ENCODE measurements around the gene NEK4.

The NEK4 gene

DNA sequence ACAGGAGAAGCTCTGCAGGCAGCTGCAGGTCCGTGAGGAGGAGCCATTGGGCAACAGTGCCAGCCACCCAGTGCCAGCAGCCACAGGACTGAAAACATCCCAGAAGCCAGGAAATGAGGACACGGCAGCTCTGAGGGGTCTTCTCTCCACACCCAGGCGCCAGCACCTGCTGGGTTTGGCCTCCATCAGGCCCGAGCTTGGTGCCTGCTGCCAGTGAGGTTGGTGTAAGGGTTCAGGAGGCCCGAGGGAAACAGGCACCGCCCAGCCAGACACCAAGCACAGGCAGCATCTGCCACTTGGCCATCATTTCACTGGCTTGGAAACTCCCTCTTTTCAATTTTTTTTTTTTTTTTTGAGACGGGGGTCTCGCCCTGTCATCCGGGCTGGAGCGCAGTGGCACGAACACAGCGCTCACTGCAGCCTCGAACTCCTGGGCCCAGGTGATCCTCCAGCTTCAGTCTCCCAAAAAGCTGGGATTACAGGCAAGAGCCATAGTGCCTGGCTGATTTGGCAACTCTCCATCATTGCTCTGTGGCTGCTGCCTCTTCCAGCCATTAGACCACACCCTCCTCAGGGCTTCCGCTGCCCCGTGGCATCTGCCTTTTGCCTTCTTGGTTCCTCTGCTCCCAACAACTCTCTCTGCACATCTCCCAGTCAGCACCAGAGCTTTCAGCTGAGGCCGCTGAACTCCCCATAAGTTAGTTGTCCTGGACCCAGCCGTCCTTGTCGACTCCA is 22.4 kb upstream of the NEK4 start:
- peak; percentile 2 for DNase-seq

DNA sequence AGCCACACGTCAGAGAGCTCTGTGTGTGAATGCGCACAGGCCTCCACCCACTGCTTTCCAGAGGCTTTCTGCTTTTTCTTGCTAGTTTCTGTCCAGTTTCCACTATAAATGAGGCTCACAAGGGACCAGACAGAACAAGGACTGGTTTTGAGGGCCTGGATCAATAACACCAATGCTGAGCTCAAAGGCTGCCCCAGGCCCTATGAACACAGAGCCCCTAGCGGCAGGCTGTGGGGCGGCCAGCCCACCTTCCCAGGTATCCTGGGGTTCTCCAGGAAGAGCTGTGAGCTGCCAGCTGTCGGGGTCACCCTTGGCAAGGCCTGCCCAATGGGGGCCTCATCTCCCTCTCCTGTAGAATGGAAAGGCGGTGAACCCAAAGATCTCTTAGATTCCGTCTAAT is 21.7 kb upstream of the NEK4 start:
- no peak for DNase-seq

DNA sequence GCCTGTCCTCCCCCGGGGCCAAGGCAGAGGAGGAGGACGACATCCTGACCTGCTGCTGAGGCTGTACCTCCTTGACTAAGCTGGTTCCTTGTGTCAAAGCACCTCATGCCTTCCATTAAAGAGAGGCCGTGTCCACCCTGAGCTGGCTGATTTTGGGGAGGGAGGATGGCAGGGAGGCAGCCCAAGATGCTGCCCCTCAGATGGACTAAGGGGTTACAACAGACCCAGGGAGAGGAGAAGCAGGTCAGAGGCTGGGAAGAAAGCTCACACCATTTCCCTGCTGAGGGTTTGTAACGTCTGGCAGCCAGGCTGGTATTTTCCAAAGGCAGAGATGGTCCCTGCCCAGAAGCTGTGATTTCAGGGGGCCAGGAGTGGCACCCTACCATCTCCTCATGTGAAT is 21.2 kb upstream of the NEK4 start:
- DNase-seq, result no peak

DNA sequence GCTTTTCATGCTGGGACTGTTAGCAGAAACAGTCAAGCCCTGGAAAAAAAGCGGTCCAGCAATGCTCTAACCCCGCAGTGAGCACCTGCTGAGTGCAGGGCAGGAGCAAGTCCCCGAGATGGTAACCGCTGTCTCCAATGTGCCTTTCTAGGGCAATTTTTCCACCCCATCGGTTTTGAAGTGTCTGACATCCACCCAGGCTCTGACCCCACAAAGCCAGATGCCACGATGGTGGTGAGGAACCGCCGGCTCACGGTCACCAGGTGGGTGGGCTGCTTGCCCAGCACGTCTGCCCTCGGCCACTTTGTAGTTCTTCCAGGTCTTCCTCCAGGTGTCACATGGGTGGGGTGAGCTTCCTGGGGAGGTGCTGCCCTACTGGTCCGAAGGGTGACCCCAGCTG is 20.6 kb upstream of the NEK4 start:
- no peak for DNase-seq

DNA sequence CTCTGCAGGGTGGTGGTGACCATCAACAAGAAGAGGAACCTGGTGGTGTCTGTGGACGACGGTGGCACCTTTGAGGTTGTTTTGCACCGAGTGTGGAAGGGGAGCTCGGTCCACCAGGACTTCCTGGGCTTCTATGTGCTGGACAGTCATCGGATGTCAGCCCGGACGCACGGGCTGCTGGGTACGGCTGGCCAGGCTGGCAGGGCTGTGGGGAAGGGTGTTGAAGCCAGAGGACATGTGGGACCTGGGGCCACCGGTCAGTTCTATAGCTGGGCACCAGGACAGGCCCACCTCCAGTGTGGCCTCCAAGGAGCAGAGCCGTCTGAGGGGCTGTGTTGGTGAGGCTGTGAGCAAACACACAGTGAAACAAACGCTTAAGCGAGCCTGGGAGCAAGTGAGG is 20.0 kb upstream of the NEK4 start:
- no peak for DNase-seq

DNA sequence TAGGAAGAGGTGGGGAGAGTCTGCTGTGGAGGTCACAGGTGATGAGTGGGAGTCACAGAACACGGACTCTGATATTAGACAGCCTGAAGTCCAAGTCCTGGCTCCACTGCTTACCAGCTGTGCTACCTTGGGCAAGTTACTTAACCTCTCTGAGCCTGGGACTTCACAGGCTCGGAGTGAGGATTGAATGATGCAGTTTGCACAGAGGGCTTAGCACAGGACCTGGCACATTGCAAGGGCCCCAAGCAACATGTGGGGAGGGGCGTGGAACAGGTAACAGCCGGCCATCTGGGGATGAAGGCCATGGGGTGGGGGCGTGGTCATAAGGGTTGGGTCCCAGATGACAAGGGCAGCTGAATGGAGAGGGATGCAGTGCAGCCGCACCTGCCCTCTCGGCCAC is 19.6 kb upstream of the NEK4 start:
- no peak for DNase-seq

DNA sequence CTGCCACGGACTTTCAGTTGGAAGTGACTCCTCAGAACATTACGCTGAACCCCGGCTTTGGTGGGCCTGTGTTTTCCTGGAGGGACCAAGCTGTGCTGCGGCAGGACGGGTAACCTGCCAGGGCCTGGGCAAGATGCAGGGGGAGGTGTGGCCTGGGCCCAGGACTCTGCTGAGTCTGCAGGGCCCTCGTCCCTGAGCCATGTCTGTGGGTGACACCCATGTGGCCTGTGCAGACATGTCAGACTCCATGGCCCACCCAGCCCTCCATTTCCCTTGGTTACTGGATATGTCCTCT is 19.0 kb upstream of the NEK4 start:
- DNase-seq, result no peak

DNA sequence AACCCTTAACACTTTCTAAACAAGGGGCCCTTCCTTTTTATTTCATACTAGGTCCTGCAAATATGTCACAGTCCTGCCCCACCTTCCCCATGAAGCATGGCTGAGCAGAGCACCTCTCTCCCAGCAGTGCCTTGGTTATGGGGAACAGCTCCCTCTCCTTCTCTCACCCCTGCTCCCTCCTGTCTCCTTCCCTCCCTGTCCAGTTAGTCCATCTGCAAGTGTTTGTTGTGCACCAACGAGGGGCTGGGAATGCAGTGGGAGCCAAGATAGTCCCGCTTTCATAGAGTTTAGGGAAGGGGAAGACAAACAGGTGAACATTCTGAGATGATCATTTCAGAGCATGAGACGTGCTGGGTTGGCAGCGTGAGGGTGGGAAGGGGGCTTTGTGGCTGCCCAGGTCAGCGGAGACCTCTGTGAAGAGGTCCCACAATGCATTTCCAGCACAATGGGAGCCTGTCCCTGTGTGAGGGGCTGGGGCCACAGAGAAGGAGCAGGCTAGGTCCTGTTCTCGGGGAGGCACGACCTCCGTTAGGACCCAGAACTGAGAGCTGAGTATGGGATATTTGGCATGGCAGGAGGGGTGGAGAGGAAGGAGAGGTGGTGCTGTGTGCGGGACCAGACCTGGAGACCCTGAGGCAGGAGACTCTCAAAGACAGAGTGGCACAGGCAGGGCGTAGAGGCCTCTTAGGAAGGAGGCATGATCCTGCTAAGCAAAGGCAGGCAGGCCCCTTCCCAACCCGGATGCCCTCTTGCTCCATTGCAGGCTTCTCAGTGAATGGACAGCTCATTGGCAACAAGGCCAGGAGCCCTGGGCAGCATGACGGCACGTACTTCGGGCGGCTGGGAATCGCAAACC is 18.4 kb upstream of the NEK4 start:
- DNase-seq, result no peak

DNA sequence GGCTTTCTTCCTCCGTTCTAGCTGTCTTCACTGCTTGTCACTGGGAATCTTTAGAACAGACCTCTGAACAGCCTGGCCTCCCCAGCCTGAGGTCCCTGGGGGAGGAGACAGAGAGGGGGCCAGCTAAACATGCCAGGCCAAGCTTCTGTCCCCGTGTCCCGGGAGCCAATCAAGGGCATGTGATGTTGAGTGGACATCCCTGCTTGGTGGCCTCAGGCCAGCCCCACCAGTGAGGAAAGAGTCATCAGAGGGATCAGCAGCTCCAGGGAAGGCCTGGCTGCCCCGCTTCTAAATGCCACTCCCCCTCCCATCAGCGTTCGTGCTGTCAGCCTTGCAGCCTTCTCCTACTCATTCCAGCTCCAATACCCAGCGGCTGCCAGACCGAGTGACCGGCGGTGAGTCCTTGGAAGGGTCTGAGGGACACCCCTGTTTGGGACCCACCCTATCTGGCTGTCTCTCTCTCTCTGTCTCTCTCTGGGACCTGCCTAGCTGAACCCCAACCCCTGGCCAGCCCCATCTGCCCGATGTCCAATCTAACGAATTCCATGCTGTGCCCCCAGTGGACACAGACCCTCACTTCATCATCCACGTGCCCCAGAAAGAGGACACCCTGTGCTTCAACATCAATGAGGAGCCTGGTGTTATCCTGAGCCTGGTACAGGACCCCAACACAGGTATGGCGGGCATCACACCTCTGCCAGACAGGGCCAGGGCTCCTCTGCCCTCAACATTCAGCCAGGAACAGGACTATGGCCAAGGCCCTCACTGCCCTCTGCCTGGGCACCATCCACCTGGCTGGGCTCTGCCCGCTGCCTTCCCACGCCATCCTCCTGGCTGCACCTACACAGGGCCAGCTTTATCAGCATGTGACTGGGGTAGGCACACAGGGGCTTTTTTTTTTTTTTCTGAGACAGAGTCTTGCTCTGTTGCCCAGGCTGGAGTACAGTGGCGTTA is 17.2 kb upstream of the NEK4 start:
- no peak for DNase-seq

DNA sequence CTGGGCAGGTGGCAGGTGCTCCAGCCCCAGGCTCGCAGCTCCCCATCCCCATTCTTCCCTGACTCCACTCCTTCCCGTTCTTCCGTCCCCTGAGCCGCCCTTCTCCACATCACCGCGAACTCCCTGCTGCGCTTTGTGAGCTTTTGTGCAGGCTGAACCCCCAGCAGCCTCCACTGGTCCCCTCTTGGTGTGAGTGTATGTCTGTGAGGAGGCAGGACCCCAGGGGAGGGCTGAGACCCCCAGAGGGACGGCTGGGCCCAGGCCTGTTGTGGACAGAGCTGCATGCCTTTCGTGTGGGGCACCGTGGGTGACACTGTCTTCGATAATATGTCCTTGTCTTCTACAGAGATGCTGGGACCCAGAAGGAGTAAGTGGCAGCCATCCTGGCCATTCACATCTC is 16.5 kb upstream of the NEK4 start:
- DNase-seq, result no peak

DNA sequence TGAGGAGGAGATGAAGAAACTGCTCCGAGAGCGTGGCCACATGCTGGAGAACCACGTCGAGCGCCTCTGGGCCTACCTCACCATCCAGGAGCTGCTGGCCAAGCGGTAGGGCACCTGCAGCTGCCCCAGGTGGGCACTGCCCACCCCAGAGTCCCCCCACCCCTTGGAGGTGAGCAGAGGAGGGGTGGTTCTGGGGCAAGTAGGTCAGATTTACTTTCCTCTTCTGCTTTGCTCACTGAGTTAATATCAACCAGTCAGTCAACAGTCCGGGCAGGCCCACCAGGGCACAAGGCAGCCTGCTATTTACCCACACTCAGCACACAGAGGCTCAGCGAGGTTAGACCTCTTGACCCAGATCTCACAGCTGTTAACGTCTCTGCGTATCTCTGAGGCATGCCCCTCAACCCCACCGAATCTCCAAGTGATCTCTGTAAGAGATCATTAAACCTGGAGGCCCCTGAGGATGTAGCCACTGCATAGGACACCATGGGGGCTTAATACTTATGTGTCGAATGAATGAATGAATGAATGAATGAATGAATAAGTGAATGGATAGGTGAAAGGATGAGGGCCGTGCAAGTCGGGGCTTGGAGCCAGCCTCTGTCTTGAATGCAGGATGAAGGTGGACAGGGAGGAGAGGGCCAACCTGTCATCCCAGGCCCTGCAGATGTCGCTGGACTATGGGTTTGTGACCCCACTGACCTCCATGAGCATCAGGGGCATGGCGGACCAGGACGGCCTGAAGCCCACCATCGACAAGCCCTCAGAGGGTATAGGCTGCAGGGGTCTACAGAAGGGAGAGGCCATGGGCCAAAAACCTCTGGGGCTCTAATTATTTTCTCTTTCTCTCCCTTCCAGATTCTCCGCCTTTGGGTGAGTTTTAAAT is 15.8 kb upstream of the NEK4 start:
- DNase-seq, result no peak

DNA sequence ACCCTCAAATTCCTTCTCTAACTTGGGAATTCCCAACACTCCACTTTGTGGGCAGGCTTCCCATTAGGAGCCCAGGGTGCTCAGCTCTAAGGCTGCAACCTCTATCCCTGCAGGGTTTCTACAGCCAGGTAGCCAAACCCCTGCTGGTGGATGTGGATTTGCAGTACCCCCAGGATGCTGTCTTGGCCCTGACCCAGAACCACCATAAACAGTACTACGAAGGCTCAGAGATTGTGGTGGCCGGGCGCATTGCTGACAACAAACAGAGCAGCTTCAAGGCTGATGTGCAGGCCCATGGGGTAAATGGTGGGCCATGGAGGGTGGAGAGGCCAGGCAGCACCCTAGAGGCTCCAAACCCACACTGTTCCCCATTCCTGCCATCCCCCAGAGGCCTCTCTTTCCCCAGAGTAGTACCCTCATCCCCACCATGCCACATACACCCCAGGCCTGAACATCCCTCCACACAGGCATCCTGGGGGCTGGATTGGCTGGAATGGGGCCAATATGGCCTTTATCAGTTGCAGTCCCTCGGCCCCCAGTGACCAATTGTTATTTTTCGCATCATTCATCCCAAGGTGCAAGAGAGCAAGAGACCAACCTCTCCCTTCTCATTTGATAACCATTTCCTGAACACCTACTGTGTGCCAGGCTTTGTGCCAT is 14.3 kb upstream of the NEK4 start:
- no peak for DNase-seq

DNA sequence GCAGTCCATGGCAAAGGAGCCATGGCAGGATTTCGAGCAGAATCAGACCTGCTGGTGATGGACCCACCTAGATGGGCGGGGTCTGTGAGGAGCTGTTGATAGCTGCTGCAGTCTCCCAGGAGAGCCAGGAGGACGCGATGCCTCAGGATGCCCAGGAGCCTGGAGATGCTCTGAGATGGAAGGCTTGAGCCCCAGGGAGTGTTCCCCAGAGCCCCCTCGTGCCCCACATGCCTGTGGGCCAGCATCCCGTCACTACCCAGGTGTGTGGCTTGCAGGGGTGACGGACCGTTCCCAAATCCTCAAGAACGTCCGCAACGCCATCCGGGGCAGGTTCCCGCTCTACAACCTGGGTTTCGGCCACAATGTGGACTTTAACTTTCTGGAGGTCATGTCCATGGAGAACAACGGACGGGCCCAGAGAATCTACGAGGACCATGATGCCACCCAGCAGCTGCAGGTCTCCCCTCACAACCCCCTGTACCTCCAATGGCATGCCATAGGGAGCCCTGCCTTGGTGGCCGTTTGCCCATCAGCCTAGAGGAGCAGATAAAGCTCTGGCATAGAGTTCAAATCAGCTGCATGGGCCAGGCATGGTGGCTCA is 13.4 kb upstream of the NEK4 start:
- DNase-seq, result no peak

DNA sequence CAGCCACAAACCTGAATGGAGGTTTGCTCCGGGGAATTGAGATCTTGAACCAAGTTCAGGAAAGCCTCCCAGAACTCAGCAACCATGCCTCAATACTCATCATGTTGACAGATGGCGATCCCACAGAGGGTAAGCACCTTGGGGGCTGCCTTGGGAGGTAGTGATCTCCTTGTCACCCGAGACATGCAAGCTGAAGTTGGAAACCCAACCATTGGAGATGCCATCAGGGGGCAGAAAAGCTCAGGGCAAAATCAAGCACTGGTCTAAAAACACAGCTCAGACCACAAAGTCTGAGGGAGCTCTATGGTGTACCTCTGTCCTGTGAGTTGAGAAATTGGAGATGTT is 12.4 kb upstream of the NEK4 start:
- no peak for DNase-seq

DNA sequence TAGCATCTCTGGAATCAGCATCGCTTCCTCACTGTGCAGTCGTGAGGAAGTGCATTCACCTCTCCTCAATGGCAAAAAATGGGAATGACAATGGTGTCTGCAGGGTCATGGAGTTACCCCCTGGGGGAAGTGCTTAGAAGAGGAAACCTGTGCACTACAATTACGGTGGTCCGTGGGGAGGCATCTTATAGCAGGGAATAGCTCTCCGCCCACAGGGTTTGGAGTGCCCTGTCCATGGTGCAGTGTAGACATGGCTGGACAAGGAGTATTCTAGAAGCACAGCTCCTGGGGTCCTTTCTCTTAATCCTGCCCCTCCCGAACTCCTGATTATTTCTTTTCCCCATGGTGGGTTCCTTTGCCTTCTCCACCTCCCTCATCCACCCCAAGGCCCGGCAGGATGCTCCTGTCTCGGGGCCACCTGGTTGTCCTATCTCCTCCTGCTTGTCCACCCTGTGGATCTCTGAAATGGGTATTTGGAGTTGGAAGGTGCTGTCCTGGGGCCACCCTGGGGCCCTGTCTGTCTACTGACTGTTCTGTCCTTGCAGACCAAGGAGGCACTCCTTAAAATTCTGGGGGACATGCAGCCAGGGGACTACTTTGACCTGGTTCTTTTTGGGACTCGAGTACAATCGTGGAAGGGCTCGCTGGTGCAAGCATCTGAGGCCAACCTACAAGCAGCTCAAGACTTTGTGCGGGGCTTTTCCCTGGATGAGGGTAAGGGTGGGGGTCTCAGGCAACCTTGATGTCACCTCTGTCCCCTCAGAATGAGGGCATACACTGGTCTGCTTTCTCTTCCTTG is 11.9 kb upstream of the NEK4 start:
- DNase-seq, result no peak

DNA sequence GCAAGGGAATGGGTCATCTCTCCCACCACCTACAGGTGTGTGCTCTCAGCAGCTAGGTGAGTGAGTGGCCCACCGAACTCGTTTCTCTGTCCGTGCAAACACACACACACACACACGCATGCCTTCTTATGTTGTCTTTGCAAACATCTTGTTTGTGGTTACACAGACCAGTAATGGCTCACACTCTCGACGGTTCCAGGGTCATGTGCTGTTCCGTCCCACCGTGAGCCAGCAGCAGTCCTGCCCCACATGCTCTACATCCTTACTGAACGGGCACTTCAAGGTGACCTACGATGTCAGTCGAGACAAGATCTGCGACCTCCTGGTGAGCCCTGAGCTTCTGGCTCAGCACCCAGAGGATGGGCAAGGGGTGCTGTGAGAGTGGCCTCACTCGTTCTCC is 11.0 kb upstream of the NEK4 start:
- DNase-seq, result no peak

DNA sequence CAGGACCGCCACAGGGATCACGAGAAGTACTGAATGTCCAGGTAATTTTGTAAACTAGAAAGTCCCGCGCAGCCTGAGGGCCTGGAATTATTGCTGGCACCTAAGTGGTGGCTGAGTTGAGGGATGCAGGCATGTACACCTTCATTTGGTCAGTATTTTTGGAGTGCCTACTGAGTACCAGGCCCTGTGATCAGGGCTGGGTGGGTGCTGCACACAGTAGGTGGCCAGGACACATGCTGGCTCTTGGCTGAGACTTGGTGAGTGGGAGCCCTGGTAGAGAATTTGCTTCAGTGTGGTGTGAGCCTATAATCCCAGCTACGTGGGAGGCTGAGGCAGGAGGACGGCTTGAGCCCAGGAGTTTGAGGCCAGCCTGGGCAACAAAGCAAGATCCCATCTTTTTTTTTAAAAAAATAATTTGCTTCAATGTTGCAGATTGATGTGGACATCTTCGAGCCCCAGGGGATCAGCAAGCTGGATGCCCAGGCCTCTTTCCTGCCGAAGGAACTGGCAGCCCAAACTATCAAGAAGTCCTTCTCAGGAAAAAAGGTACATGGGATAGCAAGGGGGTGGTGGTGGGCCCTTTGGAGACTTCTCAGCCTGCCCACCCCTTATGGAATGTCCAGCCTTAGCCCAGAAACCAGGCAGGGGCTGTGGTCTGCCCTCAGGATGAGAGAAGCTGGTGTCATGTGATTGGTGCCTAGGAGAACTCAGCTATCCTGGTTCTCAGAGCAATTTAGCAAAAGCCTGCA is 9.3 kb upstream of the NEK4 start:
- no peak for DNase-seq

DNA sequence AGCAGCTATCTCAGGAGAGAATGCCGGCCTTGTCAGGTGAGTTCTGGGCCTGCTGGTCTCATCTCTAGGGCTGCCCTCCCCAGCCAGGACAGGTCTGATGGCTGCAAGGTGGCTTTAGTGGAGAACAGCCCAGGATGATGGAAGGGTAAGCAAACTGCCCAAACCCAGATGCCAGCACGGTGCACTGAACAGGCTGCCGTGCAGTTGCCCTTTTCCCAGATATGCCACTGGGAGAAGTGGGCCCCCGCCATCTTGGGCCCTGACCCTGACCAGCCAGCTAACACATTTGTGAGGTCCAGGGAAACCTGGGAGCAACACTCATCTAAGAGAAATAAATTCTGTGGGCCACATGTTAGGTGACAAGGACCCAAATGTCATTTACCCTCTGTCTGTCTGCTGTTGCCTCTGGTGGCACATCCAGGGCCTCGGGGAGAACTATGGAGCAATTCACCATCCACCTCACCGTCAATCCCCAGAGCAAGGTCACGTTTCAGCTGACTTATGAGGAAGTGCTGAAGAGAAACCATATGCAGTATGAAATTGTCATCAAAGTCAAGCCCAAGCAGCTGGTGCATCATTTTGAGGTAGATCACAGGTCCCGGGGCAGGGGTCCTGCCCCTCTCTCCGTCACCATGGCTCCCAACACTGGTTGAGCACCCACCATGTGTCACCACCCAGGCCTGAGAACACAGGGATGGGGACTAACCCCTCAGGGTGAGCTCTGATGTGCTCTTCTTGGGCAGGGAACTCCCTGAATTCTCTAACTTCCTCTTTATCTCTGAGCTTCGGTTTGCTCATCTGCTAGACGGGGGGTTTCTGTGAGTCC is 8.5 kb upstream of the NEK4 start:
- DNase-seq, result no peak

All from NCI-H82 (cell line).